Activated T-cell treated with anti-CD3 and anti-CD28 coated beads for 1 hour (primary cell): Measurements from ENCODE around the gene TAOK2.
"Not testable (repeated sequence)": the region's sequence is repeated elsewhere in the genome, so short reads cannot be mapped to it uniquely, and the experiment has no call there.

Source experiments
- DNase-seq: peaks from one replicate; pipeline ENCODE4 v3.0.0-alpha.2; 2020; ENCODE audit warnings: low read depth

Gene TAOK2

DNA sequence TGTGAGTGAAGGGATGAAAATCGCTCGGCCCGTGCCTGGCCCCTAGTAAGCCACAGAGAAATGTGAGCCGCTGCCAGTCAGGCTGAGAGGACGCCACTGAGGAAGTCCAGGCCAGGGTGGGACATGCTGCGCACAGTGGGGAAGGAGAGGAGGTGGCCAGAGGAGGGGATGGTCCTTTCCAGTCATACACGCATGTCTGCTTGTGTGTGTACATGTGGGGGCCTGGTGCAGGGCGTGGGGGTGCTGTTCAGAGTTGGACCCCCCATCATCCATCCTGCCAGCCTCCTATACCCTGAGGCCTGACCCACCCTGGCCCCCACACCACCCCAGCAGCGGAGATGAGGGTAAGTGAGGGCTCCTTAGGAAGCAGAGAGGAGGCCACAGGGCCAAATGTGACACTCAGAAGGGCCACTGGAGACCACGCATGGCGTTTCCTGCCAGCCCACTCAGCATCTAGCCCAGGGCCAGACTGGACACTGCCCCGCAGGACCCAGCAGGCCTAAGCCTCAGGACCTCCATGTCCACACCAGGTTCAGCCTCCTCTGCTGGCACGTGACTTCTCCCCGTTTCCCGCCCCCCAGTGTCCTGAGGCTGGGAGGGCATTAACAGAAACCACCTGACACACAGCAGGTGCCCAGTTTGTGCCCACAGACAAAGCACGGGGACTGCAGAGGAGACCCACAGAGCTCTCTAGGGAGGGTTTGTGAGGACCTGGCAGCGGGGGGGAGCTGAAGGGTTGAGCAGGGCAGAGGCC lies 30.2 kb downstream of the TAOK2 start:
- DNase-seq, result no peak

GRCh38 chr16:30004424-30004776 lies 30.7 kb downstream of the TAOK2 start:
- DNase-seq, result no peak

DNA sequence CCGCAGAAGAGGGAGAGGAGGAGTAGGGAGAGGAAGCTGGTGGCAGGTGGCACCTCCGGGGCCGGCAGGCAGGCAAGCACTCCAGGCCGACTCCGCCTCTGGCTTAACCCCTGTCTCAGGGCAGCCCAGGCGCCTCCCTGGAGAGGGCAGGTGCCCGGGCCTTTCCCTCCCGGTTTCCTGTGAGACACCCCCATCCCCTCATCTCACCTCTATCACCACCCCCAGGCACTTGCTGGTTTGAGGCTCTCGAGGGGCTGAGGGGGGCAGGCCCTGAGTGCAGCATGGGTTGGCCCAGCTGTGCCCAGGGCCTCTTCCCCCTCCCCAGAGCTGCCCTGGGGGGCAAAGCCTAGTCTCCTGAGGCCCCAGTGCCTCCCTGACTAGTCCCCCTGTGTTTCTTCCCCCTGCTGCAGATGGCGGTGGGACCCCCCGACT lies 31.2 kb downstream of the TAOK2 start:
- no peak for DNase-seq

DNA sequence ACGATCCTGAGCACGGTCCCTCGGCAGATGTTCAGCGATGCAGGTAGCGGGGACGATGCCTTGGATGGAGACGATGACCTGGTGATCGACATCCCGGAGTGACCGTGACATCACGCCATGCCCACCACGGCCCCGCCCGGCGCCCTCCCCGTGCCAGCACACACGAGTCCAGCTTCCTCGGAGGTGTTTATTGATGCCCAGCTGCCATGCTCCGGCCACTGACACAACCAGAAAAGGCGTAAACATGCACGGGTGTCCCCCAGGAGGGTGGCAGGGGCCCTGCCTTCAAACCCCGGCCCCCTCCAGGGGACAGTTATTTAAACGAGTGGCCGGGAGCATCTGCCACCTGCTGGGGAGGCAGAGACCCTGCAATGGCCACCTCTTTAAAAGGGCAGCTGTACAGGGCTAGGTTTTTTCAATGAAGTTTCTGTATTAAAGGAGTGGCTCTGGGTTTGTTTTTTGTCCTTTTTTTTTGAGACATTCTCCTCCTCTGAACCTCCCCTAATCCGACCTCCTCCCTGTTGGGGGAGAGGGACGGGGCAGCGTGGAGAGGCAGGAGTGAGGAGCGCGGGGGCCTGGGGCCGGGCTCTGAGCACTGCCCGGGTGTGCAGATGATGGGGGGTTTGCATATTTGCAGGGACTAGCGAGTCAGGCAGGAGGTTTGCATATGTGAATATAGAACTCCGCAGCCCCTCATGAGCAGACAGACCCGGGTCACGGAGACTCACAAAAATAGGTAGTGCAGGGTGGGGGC lies 31.9 kb downstream of the TAOK2 start:
- peak; percentile 26 for DNase-seq

GRCh38 chr16:30006095-30006473 lies 32.4 kb downstream of the TAOK2 start:
- DNase-seq, result no peak

GRCh38 chr16:30006659-30007377 lies 33.1 kb downstream of the TAOK2 start:
- no peak for DNase-seq

DNA sequence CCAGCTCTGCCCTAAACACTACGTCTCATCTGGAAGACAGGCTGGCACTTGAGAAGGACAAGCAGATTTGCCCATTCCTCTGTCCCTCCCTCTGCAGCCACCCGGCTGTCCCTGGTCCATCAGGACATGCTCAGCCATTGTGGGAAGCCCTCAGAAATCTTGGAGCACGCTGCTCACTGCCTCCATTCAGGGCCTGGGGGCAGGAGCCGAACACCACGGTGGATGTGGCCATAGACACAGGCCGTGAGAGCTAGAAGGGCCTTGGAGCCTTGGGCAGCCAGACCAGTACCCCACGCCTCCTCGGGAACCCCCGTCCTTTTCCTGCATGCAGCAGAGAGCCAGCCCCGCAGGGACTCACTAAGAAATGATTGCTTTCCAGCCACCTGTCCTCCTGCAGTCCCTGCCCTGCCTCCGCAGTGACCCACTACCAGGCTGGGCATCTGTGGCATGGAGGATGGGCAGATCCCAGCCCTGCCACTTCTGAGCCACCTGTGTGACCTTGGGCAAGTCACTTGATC lies 33.8 kb downstream of the TAOK2 start:
- no peak for DNase-seq

GRCh38 chr16:30009085-30009862 lies 35.6 kb downstream of the TAOK2 start:
- no peak for DNase-seq

DNA sequence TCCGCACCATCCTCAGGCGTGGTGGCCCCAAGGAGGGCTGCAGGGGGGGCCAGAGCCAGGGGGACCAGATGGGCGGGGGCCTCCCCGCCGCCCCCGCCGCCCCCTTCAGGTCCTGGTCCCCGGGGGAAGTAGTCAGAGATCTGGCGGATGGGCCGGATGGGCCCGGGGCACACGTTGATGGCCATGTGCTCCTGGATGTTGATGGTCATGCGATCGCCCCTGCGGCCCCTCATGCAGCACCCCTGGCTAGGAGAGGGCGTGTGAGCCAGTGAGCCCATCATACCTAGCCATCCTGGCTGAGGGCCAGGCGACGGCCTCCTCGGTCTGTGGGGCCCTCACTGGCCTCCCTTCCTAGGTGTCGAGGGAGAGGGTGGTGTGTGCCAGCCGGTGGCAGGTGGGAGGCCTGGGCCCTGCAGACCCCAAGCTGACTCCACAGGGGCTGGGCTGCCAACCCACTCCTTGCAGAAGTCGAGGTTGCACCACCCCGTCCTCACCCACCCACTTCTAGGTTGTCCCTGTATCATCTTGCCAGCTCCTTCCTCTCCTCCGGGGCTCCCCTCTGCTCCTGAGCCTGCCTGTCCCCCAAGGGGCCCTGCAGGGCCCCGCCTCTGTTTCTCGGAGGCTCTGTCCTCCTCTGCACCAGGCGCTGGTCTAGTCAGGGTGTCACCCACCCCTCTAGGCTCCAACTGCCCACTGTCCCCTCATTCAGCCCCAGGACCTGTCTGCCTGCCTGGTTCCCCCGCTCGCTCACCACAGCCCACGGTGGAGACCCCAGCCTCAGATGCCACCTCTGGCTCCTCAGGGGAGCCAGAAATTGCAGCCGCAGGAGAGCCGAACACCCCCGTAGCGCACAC lies 36.5 kb downstream of the TAOK2 start:
- no peak for DNase-seq

GRCh38 chr16:30010844-30011713 lies 37.4 kb downstream of the TAOK2 start, which contains the start of gene DOC2A:
TSS of gene DOC2A (minus strand) at chr16:30011027. CDS start at chr16:30010222, 805 bp downstream.
- DNase-seq, result no peak

DNA sequence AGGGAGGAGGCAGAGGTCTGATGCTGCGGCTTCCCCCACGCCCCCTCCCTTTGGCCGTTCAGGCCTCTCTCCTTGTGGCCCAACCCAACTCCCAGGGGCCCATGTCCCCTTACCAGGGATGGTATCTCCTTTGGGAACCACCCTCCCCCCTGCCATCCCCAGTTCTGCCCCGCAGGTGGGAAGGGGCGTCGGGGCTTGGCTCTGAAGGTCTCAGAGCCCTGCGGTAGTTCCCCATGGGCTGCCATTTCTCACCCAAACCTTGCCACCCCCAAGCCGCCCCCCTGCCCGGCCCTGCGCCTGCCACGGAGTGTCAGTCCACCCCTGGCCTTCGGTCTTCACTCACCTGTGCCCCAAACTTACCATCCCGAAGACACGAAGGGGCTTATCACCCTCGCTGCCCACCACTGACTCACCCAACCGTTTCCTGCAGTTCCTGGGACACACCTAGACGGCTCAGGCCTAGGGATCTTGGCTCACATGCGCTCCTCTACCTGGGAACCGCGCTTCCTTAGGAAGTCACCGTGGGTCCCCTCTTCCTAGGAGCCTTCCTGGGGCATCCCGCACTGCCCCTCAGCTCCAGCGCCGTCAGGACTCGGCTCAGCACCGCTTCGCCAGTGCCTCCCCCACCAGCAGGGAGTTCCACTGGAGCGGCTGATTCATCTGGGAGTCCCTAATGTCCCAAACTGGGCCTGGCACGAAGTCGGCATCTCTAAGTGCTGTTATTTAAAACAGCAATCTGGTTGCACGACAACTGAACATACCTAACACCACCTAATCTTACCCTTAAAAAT lies 38.2 kb downstream of the TAOK2 start:
- no peak for DNase-seq

- DNase-seq, result not testable (repeated sequence)
Measured at GRCh38 chr16:30012598-30012997, 38.9 kb downstream of the TAOK2 start.

- DNase-seq, result not testable (repeated sequence)
Measured at GRCh38 chr16:30015450-30015849, 41.8 kb downstream of the TAOK2 start.

DNA sequence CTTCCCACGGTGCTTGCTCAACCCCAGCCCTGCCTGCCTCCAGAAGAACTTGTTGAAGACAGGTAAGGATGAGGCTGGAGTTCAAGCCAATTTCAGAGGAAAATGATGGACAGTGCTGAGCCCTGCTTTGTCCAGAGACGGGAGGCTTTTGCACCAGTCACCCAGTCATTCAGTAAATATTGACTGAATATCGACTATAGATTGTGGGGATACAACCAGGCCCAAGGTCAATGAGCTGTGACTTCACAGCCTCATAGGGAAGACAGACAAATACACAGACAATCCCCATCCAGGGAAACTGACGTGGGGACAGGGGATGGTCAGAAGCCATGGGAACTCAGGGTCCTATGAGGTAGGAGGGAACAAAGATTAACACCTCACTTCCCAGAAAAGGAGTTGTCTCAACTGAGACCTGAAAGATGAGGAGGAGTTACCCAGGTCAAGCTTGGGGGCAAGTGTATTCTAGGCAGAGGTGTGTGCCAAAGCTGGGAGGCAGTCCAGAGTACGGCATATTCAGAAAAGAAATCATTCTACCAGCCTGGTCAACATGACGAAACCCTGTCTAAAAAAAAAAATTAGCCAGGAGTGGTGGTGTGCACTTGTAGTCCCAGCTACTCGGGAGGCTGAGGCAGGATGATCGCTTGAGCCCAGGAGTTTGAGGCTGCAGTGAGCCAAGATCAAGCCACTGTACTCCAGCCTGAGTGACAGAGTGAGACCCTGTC lies 43.0 kb downstream of the TAOK2 start:
- no peak for DNase-seq

GRCh38 chr16:30017277-30017656 lies 43.6 kb downstream of the TAOK2 start:
- DNase-seq, result no peak

DNA sequence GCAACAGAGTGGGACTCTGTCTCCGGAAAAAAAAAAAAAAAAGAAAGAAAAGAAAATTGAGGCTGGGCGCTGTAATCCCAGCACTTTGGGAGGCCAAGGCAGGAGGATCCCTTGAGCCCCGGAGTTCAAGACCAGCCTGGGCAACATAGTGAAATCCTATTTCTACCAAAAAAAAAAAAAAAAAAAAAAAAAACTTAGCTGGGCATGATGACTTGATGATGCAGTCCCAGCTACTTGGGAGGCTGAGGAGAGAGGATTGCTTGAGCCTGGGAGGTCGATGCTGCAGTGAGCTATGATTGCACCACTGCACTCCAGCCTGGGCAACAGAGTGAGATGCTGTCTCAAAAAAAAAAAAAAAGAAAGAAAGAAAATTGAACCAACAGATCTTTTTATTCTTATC lies 44.3 kb downstream of the TAOK2 start:
- not testable (repeated sequence) for DNase-seq

DNA sequence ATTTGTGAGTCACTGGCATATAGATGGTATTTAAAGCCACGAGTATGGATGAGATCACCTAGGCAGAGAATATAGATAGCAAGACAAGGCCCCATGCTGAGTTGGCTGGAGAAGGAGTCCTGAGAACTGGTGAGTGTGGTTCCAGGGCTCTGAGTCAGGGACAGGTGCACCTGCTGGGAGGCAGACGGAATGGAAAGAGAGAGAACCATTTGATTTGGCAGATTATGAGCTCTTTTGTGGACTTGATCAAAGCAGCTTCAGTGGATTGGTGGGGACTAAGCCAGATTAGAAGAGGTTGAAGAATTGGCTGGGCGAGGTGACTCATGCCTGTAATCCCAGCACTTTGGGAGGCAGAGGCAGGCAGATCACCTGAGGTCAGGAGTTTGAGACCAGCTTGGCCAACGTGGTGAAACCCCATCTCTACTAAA lies 45.1 kb downstream of the TAOK2 start:
- DNase-seq, result no peak

DNA sequence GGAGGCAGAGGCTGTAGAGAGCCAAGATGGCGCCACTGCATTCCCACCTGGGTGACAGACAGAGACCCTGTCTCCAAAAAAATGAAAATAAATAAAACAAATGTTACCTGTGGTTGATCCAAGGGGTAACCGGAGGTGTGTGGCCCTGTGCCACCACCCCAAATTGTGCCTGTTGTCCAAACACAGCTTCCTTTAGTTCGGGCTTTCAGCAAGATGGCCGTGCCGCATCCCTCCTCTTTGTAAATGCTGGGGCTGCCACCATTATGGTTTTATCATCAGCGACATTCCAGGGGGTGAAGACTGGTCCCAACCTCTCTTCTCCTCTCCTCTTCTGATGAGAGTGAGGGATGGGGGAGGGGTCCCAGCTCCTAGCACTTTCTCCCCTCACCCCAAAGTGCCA lies 49.2 kb downstream of the TAOK2 start, which contains the start of gene C16orf92:
Gene C16orf92 (plus strand): TSS at position 312 of the 400 bp plus-strand sequence. CDS start 143 bp downstream, outside the sequence.
- DNase-seq, result no peak
